ENCODE data around the gene HOXA5.

The HOXA5 gene

DNA sequence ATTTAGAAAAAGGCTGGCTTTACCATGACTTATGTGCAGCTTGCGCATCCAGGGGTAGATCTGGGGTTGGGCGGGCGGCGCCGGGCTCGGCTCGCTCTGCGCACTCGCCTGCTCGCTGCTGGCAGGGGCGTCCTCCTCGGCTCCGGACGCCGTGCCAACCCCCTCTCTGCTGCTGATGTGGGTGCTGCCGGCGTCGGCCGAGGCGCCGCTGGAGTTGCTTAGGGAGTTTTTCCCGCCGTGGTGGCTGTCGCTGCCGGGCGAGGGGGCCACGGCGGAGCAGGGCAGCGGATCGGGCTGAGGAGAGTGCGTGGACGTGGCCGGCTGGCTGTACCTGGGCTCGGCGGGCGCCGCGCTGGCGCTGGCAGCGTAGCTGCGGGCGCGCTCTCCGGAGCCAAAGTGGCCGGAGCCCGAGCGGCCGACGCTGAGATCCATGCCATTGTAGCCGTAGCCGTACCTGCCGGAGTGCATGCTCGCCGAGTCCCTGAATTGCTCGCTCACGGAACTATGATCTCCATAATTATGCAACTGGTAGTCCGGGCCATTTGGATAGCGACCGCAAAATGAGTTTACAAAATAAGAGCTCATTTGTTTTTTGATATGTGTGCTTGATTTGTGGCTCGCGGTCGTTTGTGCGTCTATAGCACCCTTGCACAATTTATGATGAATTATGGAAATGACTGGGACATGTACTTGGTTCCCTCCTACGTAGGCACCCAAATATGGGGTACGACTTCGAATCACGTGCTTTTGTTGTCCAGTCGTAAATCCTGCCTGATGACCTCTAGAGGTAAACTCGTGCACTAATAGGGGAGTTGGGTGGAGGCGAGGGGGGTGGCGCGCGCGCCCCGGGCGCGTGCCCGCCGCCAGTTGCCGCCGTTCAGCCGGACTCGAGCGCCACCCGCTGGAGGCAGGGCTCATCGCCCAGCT, at the start of gene HOXA5:
HOXA5 (minus strand) TSS at position 659 of the 927 bp plus-strand sequence; CDS start at position 585, 74 bp downstream.
- no peak for DNase-seq (ENCODE audit: low spot score)

DNA sequence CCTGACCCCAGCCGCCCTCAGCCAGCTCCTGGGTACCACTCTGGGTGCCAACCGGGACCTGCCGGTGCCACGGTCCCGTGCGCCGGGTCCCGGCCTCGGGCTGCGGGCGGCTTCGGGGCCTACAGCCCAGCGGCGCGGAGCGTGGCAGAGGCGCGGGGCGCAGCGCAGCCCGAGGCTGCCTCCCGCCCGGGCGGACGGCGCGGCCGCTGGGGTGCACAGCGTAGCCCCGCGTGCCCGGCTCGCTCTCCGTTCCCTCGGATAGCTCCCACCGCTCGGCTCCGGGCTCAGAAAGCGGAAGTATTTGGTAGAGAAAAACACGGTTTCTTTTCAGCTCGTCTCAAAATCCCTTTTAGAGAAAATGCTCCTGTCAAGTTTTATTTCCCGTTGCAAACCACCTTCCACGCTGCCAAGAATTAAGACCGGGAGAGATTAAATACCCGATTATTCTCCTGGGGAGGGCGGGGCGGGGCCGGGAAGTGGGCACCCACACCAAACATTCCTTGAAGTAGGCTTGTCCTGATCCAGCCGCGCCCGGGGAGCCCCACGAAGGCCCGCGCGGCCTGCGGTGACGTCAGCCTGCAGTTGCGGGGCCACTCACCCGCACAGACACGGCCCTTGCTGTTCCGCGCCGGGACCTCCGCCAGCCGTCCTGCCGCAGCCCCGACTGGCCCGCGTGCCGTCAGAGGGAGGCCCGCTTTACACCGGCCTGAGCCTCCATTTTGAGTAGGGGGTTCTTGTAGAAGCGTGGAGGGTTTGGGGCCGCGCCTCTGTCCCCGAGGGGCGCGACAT, 49.3 kb upstream of the HOXA5 start:
- DNase-seq (ENCODE audit: low spot score), result no peak

DNA sequence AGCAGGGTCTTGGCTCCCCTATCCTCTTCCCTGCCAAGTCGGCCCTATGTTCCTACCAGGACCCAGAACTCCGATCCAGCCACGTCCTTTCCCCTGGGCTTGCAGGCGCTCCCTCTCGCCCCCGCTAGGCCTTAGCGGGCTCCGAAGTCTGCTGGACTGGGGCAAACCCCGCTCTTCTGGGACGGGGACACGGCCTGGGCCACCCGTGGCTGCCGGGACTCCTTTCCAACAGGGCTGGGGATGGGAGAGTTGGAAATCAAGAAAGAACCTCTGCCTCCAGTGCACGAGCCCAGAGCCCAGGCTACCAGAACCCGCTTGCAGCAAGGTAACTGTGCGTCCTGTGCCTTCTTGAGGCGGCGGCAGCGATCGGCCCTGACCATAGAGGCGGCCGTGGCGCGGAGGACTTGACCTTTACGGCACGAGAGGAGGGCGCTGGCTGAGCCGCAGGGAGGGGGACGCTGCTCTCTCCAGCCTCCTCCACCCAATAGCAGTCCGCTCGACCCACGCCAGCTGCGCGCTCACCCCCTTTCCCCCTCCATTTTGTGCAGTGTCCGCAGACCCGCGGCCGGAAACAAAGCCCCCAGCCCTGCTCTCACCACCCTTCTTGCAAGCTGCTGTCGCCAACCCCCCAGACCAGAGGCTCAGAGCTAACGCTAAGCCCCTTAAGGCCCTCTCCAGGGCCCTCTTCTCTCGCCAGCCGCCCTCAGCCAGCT, 48.5 kb upstream of the HOXA5 start:
- DNase-seq (ENCODE audit: low spot score), result no peak

DNA sequence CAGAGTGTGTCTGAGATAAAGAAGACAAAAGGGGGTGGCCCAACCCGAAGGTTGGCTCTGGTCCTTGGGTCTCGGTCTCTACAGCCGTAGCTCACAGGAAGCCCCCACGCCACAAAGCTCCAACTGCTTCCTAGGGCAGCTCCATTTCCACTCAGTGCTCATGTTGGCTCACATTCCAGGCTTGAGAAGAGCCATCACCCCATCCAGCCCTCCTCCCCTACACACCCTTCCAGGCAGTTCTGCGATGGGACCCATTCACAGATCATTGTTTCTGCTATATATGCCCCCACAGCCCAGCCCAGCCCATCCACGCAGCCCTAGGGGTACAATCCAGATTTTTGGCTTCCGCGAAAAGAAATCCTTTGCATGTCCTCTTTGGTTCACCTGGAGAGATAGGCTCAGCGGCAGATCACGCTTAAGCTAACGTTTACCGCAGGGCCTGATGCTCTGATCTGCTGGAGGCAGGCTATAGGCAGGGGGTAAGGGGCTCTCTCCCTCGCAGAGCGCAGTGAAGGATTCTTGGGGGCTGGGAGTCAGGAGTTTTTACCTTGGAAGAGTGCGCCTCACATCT, 47.8 kb upstream of the HOXA5 start:
- no peak for DNase-seq (ENCODE audit: low spot score)

DNA sequence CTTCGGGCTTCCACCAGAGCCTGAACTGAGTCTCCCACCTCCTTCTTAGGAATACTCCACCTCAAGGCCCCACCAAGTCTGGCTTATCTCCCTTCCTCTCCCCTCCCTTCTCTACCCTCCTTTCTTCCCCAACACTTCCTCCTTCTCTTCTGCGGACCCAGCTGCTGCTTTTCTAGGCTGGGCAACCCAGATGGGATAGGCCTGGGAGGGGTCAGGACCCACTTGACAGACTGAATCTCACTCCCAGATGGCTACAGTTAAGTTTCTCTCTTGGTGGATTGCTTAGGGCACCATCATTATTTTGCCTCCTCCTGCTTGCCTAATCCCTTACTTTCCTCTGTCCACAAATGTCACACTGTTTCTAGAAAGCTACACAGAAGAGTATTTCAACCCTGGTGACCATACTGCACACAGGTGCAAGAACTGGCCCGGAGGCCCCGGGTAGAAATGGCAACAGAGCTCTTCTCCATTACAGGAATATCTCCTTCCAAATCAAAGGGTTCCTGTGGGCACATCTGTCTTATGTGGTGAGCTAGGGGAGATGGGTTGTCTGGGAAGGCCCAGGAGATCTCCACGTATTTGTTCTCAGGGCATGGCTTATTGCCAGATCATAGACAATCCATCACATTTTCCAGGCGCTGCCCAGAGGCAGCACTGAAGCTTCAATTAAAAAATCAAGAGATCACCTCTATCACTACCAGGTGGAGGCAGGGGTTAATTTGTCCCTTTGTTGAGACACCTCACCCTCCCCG, 46.7 kb upstream of the HOXA5 start:
- DNase-seq (ENCODE audit: low spot score), result no peak

DNA sequence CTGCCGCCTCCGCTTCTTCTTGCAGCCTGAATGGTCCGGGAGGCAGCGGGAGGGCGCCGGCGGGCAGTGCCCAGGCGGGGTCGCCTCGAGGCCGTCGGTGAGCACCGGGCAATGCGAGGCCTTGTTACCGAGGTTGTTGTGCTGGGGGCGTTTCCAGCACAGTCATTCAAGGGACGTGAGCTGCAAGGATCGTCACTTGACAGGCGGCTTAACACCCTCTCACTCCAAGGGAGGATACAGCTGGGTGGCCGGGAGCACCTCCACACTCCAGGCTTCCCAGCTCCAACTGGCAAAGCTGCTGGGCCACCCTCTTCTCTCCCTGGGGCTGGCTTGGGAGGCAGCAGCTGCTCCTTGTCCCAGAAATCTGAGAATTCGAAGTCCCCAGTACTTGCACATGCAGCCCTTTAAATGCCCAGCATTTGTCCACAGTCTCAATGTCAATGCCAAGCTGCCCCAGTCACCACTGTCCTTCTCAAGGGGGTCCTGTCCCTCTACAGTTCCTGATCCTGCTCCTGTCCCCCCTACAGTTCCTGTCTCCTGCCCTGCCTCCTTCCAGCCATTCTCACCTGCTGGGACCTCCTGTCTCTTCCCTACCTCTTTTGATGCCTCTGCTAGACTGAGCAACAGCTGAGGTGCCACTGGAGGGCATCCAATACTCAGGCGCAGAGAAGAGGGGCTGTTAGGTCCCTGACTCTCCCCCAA, 46.0 kb upstream of the HOXA5 start:
- DNase-seq (ENCODE audit: low spot score), result no peak

DNA sequence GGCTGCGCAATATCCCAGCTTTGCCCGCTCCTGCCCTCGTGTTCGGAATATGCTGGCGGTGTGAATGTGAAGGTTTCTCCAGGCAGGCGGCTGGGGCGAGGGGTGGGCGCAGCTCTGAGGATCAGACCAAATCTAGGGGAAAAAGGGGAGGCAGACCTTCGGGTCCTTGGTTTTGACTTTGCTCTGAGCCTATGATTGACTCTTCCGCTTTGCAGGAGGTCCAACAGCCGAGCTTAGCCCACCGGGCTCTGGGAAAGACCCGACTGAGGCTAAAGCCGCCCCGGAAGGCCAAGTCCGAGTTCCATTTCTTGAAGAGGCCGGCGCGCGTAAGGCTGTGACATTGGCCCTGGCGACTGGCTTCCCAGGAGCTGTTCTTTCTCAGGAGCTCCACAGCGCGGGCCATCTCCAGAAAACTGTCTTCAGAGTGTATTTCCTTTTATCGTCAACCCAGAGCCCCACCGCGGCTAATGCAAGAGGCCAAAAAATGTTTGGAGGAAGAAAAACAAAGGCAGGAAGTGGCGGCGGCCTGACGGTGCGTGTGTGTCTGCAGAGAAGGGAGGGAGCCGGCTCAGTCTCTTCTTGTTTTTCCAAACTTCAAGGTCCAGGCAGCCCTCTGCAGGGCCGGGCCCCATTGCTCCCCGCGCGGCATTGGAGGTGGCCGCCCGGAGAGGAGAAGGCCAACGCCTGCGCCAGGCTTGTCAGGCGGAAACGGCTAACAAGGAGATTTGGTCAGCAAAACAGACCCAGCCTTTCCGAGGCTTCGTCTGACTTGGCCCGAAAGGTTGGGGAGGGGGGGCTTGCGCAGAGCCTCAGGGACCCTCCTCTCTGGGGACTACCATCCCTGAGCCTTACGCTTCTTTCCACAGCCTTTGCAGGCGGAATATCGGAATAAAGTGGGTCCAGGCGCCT, 45.2 kb upstream of the HOXA5 start:
- no peak for DNase-seq (ENCODE audit: low spot score)

DNA sequence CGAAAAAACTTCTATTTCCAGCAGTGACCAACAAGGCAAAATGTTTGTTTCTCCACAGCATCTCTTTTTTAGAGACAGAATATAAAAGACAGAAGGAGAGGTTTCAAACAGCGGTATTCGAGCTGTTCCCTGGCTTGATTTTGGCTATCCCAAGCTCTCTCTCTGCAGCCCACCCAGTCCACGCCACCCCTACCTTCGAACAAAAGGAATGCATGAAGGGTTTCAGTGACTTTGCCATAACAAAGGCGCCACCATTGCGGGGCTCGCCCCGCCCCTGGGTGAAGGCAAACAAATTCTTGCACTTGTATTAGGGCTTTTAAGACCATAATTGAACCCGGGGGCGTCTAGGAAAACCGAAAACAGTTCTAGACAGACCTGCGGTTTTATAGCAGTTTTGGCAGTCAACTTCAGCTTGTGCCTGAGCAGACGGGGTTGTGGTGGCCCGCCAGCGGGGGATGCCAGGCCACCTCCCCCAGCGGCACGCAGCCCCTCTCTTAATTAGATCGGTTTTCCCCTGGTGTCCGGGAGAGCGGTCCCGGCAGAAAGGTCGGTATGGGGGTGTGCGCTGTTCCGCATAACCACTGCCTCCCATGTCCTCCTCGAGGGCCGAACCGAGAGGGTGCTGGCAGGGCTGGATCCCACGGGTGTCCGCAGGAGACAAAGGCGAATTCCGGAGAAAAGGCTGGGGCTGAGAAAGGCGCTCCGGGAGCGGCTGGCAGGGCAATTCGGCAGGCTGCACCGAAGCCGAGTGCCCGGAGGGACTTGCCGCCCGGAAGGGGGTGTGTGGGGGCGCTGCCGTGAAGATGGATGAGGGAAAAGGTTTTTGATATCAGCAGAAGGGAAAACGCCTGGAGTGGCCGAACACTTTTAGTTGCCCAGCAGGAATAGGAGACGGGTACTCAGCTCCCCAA, 44.2 kb upstream of the HOXA5 start:
- no peak for DNase-seq (ENCODE audit: low spot score)

DNA sequence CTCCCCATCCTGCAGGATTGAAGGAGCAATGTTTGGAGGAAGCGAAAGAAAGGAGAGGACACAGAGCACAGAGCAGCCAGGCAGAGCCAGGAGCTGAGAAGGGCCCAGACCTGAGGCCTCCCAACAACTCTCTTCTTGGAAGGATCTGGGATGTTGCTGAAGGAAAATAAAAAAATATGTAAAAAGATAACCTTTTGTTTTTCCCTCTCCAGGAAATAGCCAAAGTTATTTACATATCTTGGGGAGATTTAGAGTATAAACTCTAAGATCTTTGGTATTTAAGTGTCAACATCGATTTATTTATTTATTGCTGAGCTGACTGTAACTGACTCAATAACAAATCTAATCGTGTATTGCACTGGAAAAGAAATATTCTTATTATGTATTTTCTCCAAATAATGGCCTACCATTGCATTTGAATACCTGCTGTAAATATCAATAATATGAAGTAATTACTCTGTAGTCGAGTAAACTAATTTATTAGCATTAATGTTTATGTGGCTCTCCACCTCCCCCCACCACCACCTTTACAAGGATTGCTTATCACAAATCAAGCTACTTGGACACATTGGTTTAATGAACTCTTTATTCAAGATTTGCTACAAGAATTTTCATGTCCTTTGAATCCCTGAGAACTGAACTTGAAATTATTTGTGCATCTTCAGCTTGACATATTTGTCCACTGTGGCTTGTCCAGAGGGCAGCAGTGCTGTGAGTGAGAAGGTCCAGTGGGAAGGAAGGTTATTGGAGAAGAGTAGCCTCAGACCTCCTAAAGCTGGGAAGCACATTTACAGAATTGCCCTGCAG, 43.4 kb upstream of the HOXA5 start:
- no peak for DNase-seq (ENCODE audit: low spot score)

DNA sequence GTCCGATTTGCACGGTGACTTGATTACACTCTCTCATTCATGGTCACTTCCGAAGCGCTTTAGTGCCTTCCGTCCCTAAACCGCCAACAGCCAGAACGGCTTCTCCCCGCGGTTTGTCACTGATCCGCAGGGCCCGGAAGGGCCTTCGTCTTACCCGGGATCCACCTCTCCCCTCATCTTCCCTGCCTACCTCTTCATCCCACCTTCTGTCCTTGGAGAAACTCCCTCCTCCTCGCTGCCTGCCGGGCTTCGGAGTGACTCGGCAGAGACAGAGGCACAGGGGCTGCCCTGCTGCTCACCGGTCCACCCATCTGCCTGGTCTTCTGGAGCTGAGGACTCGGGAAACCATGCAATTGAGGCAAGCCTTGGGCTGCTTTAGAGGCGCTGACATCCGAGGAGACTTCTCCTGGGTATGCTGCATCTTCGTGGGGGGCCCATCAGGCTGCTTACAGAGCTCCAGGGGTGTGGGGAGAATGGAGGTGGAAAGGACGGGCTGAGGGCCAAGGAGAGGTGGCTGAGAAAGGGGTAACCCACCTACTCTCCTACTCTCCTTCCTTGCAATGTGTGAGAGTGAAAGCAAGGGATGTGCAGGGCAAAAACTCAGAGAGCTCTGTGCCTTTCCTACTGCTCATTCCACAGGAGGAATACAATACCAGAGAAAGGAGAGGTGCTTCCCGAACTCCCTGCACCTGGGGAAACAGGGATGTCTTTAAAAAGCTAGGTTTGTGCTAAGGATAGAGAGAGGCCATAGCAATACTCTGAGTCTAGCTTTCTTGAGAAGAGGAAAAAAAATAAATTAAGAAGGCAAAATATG, 42.6 kb upstream of the HOXA5 start:
- no peak for DNase-seq (ENCODE audit: low spot score)

DNA sequence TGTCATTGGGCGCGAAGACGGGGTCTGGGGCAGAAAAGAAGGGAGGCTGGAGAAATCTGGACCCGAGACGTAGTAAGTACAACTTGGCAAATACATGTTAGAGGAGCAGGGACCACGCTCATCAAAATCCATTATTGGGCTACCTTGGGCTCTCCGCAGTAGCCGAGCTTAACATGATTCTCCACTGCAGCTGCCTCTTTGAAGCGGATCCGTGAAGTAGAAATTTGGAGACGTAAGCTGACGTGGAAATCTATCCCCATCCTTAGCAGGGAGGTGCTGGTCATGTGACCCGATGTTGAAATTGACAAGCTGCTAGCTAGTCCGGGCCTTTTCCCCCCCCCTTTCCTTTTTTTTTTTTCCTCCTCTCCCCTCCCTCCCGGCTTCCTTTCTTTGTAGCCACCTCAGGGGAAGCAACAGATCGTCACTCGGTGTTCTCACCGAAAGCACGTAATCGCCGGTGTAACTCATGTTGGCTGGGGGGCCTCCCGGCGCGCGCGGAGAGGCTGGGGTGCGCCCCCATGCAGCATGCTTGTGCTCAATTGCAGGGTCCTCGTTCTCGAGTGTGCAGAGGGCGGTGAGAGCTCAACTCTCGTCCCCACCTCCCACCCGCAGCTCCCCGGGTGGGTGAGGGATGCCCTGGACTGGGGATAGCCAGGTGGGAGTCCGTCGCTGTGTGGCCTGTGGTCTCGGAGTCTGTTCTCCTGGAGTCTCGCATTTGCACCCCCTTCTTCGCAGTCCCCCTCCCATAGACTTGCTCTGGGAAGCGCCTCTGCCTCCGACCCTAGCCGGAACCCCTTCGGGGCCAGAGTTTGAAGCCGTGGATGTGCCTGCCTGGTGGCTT, 41.8 kb upstream of the HOXA5 start, which contains the start of gene HOXA11:
HOXA11 (minus strand) TSS at position 220 of the 841 bp plus-strand sequence; CDS start at position 132, 88 bp downstream.
- DNase-seq (ENCODE audit: low spot score), result no peak

DNA sequence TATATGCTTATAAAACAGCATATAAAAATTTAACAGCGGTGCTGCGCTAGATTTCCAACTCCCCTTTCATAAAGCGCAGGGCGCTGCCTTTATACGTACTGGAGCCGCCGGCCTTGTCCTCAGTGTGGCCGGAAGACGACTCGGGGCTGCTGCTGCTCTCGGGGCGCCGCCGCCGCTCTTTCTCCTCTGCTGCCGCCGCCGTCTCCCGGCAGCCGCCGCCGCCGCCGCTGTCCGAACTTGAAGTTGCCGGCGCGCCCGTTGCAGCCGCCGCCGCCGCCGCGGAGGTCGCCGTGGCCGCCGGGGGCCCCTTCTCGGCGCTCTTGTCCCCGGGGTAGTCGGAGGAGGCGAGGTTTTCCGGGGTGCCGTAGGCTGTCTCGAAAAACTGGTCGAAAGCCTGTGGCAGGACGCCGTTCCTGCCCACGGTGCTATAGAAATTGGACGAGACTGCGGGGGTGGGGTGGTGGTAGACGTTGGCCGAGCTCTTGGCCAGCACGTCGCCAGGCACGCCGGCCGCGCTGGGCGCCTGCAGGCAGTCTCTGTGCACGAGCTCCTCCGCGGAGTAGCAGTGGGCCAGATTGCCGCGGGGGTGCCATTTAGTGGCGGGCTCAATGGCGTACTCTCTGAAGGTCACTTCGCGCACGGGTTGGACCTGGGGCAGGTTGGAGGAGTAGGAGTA, 41.0 kb upstream of the HOXA5 start:
- DNase-seq (ENCODE audit: low spot score), result no peak

DNA sequence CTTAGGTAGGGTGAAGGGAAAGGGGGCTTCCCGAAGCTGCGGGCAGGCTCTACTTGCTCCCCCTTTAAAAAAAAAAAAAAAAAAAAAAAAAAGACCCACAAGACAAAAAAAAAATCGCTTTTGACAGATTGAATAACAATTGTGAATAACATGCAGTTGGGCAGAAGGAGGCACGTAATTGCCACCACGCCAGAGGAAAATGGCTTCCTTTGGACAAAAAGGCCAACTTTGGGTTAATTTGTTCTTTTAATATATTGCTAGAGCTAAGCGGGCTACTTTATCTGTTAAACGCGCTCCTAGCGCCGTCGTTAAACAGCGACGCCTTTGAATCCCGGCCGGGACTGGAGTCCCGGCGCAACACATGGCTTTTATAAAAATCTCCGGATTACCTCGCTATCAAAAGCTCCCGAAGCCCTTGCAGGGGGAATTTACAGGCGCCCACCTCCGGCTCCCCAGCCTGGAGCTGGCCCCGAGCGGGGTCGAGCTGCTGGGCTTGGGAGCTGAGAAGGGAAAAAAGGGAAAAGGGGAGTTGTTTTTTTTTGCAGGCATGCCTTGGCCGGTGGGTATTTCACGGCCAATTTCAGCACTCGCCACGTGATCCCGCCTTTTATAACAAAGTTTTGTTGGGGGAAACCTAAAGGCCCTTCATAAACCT, 40.3 kb upstream of the HOXA5 start:
- DNase-seq (ENCODE audit: low spot score), result no peak

DNA sequence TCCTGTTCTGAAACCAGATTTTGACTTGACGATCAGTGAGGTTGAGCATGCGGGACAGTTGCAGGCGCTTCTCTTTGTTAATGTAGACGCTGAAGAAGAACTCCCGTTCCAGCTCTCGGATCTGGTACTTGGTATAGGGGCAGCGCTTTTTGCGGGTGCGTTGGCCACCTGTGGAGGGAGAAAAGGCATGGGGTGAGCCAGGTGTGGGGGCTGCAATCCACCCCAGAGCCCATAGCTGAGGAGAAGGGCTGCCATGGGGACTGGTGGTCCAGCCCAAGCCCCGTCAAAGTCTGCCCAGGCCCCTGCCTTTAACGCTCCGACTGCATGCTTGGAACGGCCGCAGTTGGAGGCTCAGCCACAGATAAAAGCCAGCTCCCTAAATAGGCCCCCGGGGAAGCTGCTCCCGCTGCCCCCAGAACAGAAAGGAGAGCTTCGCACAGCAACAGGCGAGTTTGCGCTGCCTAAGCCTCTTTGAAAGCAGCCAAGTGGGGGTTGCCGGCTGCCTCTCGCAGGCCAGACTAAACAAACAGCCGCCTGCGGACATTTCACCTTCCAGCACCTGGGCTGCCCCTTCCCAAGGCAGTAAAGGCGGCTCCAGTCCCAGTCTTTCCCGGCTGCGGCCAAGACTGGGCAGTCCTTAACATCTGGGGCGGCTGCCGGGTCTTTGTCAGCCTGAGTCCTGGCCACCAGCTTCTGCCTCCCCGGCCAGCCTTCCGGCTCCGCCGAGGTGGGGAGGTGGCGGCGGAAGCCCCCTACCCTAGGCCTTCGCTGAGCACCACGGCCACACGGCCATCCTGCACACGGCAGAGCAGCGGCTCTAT, 39.6 kb upstream of the HOXA5 start:
- no peak for DNase-seq (ENCODE audit: low spot score)
